ENCODE data around the gene FOXP1. TPM values are rescaled to one million over a fixed set of nuclear protein-coding genes. Genes with fewer than 3 reads are reported as not detected.

FOXP1 gene
- total RNA-seq, 1 donor from 2014 or later, result 113 TPM

DNA sequence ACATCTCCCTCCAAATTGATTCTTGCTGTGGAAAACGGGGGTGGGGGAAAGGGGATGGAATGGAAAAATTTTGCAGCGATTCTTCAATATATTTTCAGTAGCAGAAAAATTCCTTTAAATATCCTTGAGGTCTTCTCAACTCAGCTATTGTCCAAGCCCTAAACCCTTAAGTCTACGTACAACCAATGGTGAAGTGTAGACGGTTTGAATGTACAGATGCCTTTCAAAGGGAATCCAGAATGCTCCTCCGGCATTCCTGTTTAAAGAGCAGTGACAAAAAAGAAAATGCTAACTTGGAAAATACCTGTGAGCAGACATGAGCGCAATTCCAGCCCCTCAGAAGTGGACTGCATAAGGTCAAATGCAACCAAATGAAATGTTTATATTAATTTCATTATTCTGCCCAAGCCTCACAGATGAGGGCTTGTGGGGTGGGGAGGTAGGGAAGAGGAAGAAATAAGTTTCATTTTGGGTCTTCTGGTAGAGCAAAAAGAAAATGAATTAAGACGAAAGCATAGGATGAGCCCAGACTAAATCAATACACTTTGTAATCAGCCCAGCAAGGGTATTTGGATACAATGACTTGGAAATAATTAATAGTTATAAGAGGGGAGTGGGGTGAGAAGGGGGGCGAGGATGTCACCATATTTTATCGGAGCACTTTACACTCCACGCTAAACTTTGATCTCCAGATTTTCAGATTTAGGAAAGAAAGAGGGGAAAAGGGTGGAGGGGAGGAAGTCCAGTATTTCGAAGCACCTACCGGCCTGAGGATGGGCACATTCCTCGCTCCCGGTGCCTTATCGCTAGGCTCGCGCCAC is 2.7 kb downstream of the FOXP1 start:
- Mint-ChIP-seq H3K27me3 (peaks cover 3% of the 10 kb centered on the region), H3K4me1 (ENCODE audit: unreplicated experiment) (peaks cover 51% of the 10 kb centered on the region), H3K36me3 (peaks cover 3% of the 10 kb centered on the region), H3K27ac (peak overlapping the region; percentile 93), H3K9me3 (no peaks in the 10 kb centered on the region), H3K4me3 (peak overlapping the region; percentile 89)
- DNase-seq (ENCODE audit: extremely low spot score, unreplicated experiment), result no peak
- TF ChIP-seq CTCF (conservative IDR thresholded peaks at IDR 0.05), result no peak

DNA sequence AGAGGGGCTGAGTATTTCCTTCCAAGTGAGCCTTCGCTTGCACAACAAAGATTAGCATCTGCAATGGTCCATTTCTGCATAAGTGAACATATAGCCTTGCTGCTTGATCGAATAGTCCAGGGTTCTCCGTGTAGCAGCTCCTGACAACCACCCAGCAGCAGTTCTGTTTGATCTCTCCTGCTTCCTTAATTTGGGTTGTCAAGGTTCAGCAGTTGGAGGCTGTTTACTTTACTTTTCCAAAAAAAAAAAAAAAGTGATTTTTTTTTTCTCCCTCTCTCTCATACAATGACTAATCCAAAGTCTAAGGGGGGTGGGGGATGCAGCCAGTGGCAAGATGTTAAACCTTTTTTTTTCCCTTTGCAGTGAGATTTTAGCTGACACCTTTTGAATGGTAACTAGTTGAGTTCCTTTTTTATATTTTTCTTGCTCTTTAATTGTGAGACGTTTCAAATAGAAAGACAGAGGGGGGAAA is 3.6 kb downstream of the FOXP1 start:
- DNase-seq (ENCODE audit: extremely low spot score, unreplicated experiment), result no peak
- H3K9me3 Mint-ChIP-seq, result no peaks in the 10 kb centered on the region
- peaks cover 3% of the 10 kb centered on the region for H3K27me3 Mint-ChIP-seq
- no peak for TF ChIP-seq CTCF (conservative IDR thresholded peaks at IDR 0.05)
- peaks cover 12% of the 10 kb centered on the region for H3K36me3 Mint-ChIP-seq
- H3K4me3 Mint-ChIP-seq, result peak overlapping the region; percentile 89
- H3K27ac Mint-ChIP-seq, result peak overlapping the region; percentile 93
- peaks cover 53% of the 10 kb centered on the region for H3K4me1 Mint-ChIP-seq (ENCODE audit: unreplicated experiment)

GRCh38 chr3:71579326-71579934 is 4.1 kb downstream of the FOXP1 start:
- no peaks in the 10 kb centered on the region for H3K9me3 Mint-ChIP-seq
- TF ChIP-seq CTCF (conservative IDR thresholded peaks at IDR 0.05), result no peak
- peak overlapping the region; percentile 93 for H3K27ac Mint-ChIP-seq
- DNase-seq (ENCODE audit: extremely low spot score, unreplicated experiment), result no peak
- peaks cover 48% of the 10 kb centered on the region for H3K4me1 Mint-ChIP-seq (ENCODE audit: unreplicated experiment)
- H3K4me3 Mint-ChIP-seq, result peak overlapping the region; percentile 89
- peaks cover 15% of the 10 kb centered on the region for H3K36me3 Mint-ChIP-seq
- H3K27me3 Mint-ChIP-seq, result peaks cover 3% of the 10 kb centered on the region

DNA sequence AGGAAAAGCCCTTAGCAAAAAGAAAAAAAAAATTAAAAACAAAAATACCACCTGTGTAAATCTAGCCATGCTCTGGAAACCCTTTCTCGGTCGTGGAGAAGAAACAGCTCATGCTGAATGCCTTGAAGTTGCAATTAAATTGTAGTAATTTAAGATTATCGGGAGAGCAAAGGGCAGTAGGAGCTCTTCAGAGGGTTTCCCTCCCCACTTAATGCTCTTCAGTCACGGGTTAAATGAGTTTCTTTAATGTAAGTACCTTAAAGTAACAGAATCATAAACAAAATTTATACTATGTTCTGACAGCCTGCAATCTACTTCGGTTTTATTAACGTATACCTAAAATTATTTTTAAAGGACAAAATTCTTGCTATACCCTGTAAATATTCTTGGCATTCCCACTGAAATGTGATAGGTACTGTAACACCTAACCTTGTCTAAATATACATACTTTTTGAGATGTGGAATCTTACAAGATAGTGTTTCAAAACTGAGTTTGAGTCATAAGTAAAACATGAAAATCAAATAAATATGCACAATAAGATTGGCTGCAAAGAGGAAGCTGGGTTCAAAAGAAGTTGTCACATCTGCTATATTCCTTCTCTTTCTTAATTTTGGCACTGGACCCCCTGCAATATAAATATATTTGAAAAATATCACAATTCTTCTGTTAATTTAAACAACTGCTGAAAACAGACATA is 5.3 kb downstream of the FOXP1 start:
- Mint-ChIP-seq H3K4me3 (peak overlapping the region; percentile 59), H3K9me3 (no peaks in the 10 kb centered on the region), H3K4me1 (ENCODE audit: unreplicated experiment) (peaks cover 44% of the 10 kb centered on the region), H3K27me3 (no peaks in the 10 kb centered on the region), H3K36me3 (peaks cover 18% of the 10 kb centered on the region), H3K27ac (peak overlapping the region; percentile 29)
- TF ChIP-seq CTCF (conservative IDR thresholded peaks at IDR 0.05), result no peak
- DNase-seq (ENCODE audit: extremely low spot score, unreplicated experiment), result no peak

DNA sequence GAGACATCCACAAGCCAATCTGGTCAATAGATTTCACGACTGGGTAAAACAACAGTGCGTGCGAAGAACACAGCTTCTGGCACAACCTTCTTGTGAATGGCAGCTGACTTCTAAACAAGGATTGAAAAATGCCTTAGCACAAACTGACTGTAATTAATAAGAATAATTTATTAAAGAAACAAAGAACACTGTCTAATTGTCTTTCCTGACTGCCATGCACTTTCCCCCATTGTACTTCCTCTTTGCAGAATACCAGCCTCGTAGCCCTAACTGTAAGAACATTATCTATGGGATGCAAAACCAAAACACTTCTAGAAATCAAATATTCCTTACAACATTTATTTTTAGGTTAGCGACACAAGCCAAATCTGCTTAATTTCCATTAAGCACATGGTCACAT is 6.5 kb downstream of the FOXP1 start:
- no peaks in the 10 kb centered on the region for H3K27me3 Mint-ChIP-seq
- H3K4me1 Mint-ChIP-seq (ENCODE audit: unreplicated experiment), result peaks cover 44% of the 10 kb centered on the region
- H3K4me3 Mint-ChIP-seq, result peak overlapping the region; percentile 59
- peaks cover 18% of the 10 kb centered on the region for H3K36me3 Mint-ChIP-seq
- TF ChIP-seq CTCF (conservative IDR thresholded peaks at IDR 0.05), result no peak
- no peaks in the 10 kb centered on the region for H3K9me3 Mint-ChIP-seq
- no peak for DNase-seq (ENCODE audit: extremely low spot score, unreplicated experiment)
- peak overlapping the region; percentile 57 for H3K27ac Mint-ChIP-seq

Measured in type B pancreatic cell (in vitro differentiated cells).